GM19467 (cell line): Measurements from ENCODE around the gene MEGF11.
"Not testable (repeated sequence)": the region's sequence is repeated elsewhere in the genome, so short reads cannot be mapped to it uniquely, and the experiment has no call there.

ENCODE experiments used
- ATAC-seq: cut with Tn5 transposase; IDR thresholded peaks from one replicate; pipeline ENCODE4 v1.9.1; 2021; ENCODE audit warnings: mild to moderate bottlenecking, moderate library complexity; ENCODE audit not compliant: unreplicated experiment

Gene MEGF11

GRCh38 chr15:66276546-66276945, 23.0 kb upstream of the MEGF11 start:
- ATAC-seq, result no peak

- ATAC-seq, result no peak
These were observed 21.8 kb upstream of the MEGF11 start for GRCh38 chr15:66275352-66275751.

GRCh38 chr15:66270932-66271331, 17.4 kb upstream of the MEGF11 start:
- ATAC-seq, result no peak

- ATAC-seq, result no peak
These were observed 16.0 kb upstream of the MEGF11 start for GRCh38 chr15:66269326-66270090.

- ATAC-seq, result no peak
These were observed 11.4 kb upstream of the MEGF11 start for GRCh38 chr15:66264859-66265513.

DNA sequence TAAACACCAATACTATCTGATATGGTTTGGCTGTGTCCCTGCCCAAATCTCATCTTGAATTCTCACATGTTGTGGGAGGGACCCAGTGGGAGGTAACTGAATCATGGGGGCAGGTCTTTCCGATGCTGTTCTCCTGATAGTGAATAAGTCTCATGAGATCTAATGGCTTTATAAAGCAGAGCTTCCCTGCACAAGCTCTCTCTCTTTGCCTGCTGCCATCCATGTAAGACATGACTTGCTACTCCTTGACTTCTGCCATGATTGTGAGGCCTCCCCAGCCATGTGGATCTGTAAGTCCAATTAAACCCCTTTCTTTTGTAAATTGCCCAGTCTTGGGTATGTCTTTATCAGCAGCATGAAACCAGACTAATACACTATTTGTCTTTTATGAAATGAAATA, 9.3 kb upstream of the MEGF11 start:
- not testable (repeated sequence) for ATAC-seq

DNA sequence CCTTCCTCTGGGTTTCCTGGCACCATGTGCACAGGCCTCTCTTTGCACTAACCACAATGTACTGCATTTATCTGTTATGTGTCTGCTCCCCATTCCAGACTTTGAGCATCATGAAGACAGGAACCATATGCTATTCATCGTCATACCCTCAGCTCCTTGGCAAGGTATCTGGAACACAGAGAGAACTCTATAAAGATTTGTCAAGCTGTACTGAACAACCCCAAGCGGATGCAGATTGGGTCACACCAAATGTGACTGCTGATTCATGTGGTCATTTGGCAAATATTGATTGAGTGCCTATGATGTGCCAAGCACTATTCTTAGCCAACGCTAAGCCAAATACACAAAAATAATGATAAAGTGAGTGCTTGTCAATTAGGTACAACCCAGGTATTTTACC, 7.5 kb upstream of the MEGF11 start:
- ATAC-seq, result no peak

- no peak for ATAC-seq
These were observed 3.1 kb upstream of the MEGF11 start for GRCh38 chr15:66256692-66257091.

GRCh38 chr15:66254951-66255676, 1.6 kb upstream of the MEGF11 start:
- ATAC-seq, result no peak

- no peak for ATAC-seq
These were observed 770 bp upstream of the MEGF11 start for GRCh38 chr15:66254089-66254950.

DNA sequence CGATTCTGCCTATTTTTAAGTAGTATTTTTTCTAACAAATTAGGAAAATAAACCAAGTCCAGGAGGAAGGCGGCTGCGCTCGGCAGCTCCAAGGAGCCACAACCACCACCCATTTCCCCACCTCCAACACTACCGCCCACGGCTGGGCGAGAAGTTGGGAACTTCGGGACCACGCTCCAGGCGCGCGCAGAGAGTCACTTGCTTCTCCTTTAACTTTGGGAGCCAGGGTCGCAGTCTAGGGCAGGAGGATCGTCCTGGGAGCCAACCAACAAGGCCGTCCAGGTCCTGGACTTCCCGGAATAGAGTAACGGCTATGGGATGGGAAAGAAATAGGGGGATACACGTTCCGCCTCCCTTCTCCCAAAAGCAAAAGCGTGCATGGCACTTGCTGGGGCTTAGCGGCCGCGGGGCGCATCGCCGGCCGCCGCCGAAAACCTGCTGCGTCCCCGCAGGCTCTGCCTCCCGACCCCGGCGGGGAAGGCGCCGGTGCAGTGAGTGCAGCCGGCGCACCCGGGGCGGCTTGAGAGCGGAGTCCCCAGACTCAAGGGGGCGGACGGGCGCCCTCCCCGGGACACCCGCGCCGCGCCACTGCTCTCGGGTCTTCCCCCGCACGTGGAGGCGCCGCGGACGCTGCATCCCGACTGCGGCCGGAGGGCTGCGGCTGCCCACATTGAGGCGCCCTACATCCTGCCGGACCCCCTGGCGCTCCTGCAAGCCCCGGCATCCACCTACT, 699 bp downstream of the MEGF11 start:
- no peak for ATAC-seq

GRCh38 chr15:66251790-66252684, 1.5 kb downstream of the MEGF11 start:
- ATAC-seq, result no peak

GRCh38 chr15:66251065-66251789, 2.3 kb downstream of the MEGF11 start:
- ATAC-seq, result no peak

GRCh38 chr15:66249605-66250174, 3.9 kb downstream of the MEGF11 start:
- no peak for ATAC-seq

- ATAC-seq, result no peak
These were observed 6.6 kb downstream of the MEGF11 start for GRCh38 chr15:66246937-66247336.

DNA sequence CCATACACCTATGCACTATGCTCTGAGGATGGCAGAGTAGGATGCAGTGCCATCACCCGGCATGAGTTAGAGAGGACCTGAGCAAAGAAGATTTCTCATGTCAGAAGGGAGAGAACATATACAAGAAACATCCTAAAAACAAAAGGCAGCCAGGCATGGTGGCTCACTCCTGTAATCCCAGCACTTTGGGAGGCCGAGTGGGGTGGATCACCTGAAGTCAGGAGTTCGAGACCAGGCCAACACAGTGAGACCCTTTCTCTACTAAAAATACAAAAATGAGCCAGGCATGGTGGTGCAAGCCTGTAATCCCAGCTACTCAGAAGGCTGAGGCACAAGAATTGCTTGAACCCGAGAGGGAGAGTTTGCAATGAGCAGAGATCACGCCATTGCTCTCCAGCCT, 7.7 kb downstream of the MEGF11 start:
- ATAC-seq, result not testable (repeated sequence)

DNA sequence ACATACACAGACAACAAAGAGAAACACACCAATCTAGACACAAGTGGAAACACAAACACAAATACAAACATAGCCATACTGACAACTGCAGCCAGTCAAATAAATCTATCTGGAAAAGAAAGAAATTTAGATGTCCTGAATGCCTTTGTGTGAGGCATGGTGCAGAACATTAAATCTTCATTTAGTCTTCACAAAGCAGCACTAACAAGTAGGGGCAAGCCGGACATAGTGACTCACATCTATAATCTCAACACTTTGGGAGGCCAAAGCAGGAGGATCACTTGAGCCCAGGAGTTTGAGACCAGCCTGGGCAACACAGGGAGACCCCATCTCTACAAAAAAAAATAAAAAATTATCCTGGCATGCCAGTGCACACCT, 11.7 kb downstream of the MEGF11 start:
- ATAC-seq, result no peak
